RPMI8226 (cell line): Measurements from ENCODE around the gene PTTG1IP.
A peak's percentile ranks its signal among the peaks of the same experiment; 100 is the strongest.

ENCODE experiments used
- DNase-seq: peaks from one replicate; pipeline ENCODE4 v3.0.0-alpha.2; 2015

Gene PTTG1IP

GRCh38 chr21:44819283-44820243 lies 53.9 kb downstream of the PTTG1IP start:
- no peak for DNase-seq

DNA sequence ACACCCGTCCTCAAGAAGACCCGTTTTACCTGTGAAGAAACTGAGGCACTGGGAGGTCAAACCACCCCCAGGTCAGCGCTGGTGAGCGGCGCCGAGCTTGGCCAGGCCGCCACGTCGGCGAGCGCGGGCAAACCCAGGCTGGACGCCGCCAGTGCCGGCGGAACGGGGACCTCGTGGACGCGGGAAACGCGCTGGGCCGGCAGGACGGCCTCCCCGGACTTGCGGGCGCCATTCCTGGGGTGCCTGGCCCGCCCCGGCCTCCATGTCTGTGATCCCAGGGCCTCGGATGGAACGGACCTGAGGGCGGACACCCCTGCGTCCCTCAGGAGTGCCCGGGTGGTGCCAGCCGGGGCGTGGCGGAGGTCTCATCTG lies 54.9 kb downstream of the PTTG1IP start:
- DNase-seq = no peak

DNA sequence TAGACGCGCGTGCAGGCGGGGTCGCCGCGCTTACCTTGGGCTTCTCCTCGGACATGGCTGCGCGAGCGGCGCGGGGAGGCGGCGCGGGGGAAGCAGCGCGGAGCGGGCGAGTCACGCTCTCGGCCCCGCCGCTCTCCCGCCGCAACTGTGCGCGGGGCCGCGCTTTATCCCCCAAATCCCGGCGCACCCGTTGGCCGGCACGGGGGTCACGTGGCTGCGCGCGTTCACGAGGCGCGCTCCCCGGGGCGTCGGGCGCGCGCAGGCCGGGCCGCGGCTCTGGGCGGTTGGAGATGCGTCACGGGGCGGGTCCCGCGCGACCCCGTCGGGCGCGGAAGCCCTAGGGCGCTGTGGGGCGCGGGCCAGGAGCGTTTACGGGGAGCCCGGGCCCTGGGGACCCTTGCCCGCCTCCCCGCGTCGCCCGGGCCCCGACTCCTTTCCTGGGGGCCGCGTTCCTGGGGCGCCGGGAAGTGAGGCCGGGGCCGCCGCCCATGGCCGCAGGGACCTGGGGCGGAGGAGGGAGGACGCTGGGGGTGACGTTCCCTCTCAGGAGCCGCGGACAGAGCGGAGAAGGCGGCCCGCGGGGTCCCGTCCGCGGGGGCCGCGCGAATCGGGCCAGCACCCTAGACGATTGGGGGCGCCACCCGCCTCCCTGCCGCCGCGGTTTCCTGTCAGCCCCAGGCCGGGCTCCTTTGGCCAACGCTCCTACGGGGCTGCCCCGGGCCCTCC lies 55.4 kb downstream of the PTTG1IP start, which contains the start of gene SUMO3:
TSS of gene SUMO3 (minus strand) at position 149 of the 726 bp plus-strand sequence. CDS start at position 55, 94 bp downstream.
- DNase-seq = peak; percentile 91

- peak; percentile 95 for DNase-seq
These were observed 56.0 kb downstream of the PTTG1IP start for GRCh38 chr21:44817506-44817880.

DNA sequence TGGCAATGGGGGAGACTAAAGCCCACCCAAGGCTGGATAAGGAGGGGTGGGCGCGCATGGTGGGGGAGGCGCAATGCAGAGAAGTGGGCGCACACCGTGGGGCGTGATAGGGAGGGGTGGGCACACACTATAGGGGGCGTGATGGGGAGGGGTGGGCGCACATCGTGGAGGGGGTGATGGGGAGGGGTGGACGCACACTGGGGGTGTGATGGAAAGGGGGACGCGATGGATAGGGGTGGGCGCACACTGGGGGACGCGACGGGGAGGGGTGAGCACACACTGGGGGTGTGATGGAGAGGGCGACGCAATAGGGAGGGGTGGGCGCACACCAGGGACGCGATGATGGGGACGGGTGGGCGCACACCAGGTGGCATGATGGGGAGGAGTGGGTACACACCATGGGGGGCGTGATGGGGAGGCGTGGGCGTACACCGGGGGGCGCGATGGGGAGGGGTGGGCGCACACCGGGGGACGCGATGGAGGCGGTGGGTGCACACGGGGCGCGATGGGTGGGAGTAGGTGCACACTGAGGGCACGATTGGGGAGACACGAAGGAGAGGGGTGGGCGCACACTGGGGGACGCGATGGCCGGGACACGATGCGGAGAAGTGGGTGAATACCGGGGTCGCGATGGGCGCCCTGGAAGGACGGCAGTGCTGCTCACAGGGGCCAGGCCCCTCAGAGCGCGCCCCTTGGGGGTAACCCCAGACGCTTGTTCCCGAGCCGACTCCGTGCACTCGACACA lies 56.6 kb downstream of the PTTG1IP start:
- DNase-seq = no peak

- no peak for DNase-seq
These were observed 57.5 kb downstream of the PTTG1IP start for GRCh38 chr21:44815852-44816628.

DNA sequence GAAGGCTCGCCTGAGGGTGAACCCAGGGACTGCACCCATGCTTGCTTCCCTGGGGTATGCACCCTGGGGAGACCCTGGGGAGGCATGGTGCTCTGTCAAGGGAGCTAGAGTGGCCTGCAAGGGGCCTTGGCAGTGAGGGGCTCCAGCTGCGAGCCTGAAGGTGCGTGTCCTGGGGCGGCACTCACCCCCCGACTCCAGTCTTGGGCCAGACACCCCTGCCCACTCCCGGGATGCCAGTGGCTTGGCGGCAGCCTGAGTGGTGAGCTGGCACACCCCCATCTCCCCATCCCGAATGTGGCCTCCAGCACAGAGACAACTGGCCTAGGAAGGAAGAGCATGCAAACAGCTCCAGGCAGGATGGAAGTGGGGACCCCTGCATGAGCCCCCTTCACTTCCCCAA lies 58.3 kb downstream of the PTTG1IP start:
- no peak for DNase-seq

GRCh38 chr21:44814498-44815023 lies 58.9 kb downstream of the PTTG1IP start:
- DNase-seq = no peak

DNA sequence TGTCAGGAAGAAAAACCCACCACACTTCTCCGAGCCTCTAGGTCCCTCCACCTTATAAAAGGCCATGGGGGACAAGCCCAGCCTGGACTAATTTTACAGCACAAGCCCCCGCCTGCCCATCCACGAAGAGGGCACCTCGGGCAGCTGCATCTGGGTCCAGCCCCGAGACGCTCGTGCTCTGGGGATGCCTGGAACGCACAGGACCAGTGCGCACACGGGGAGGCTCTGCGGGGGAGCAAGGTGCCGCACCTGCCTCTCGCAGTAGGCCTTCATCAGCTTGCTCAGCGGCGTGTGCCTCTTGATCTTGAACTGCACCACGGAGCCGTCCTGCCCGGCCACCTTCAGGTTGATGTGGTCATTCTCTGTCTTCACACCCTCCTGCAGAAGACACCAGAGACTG lies 59.8 kb downstream of the PTTG1IP start:
- DNase-seq = no peak

DNA sequence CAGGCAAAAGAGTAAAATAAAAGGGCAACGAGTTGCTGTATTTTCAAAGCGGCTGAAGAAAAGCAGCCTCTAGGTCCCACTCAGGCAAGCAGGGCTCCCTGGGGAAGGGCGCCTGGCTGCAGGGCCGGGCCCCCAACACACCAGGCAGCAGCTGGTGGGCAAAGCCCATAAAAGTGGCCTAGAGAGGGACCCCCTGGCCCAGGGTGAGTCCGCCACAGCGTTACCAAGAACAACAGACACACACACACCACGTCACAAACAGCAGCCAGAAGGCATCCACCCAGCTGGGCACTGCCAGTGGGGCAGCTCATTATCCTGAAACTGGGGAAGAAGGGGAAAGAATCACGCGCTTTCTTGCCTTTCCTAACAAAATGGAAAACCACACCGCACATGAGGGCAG lies 60.3 kb downstream of the PTTG1IP start:
- no peak for DNase-seq

- no peak for DNase-seq
These were observed 60.9 kb downstream of the PTTG1IP start for GRCh38 chr21:44812640-44813039.

DNA sequence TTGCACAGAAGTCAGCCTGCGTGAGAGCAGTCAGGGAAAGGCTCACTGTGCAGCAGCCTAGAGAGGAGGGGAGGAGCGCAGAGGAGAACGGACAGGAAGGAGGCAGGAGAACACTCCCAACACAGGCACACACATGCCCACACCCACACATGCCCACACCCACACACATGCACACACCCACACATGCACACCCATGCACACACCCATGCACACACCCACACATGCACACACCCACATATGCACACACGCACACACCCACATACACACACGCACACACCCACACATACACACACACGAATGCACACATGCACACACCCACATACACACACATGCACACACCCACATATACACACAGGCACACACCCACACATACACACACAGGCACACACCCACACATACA lies 62.7 kb downstream of the PTTG1IP start:
- no peak for DNase-seq

GRCh38 chr21:44805859-44806258 lies 67.6 kb downstream of the PTTG1IP start:
- DNase-seq = no peak

DNA sequence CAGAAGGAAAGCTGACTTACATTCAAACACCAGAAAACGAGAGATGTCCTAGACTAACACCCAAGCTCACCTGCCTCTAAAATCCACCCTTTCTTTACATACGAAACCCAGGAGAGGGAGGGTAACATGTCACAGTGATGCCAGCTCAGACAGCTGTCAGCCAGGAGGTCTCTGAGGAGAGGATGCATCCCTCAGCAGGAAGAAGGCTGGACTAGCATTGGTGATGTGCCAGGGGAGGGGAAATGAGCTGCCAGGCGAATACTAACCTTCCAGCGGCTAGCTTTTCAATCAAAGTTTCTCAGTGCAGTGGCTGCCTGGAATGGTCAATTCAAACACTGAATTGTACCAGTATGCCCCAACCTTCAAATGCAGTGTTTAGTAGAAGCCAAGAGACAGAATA lies 68.3 kb downstream of the PTTG1IP start:
- no peak for DNase-seq

DNA sequence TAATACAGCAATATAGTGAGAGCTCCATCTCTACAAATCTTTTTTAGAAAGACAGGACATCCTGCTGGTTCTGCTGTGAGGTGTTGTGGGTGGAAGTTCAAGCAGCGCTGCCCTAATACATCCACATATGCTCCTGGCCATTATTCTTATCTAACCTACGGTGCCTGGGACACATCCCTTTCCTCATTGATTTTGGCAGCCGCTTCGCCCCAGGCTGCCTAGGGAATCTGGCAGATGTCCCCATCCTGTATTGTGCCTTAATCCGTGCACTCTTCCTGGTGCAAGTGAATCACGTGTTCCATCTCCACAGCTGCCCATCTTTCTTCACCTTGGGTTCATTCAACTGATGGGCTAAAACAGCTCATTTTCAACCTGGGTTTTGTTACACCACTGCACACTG lies 68.7 kb downstream of the PTTG1IP start:
- DNase-seq = no peak

- no peak for DNase-seq
These were observed 69.8 kb downstream of the PTTG1IP start for GRCh38 chr21:44803651-44804050.

DNA sequence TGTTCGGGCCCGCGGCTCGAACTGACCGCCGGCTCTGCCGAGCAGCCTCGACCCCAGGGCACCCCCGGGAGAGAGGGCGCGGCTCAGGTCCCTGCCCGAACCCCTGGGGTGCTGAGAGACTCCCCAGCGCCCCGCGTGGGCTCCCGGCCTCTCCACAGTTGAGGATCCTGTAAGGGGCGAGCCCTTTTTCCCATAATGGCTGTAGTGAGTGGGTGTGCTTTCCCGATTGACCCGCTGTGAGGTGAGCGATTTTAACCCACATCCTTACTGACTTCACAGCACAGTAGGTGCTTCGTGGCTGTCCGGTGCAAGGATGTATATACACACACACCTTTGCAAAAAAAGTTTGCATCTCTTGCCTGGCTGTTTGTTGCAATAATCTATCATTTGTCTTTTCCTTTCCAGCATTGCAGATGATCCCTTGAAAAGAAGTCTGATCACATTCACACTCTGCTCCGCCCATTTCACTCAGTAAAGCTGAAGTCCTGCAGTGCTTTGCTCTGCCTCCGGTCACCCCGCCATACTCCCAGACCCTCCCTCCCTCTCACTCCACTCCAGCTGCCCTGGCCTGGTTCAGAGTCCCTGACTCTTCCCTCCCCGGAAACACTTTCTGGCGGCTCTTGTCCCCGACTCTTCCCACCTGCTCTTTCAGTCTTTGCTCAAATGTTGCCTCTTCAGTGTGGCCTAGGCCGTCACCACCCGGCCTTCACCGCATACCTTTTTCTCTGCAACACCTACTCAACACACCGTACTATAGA lies 70.9 kb downstream of the PTTG1IP start:
- DNase-seq = peak; percentile 40

- peak; percentile 93 for DNase-seq
These were observed 71.8 kb downstream of the PTTG1IP start, which contains the start of gene UBE2G2 for GRCh38 chr21:44801468-44802395. TSS of gene UBE2G2 (minus strand) at chr21:44801820. CDS start at chr21:44801748, 72 bp downstream.

DNA sequence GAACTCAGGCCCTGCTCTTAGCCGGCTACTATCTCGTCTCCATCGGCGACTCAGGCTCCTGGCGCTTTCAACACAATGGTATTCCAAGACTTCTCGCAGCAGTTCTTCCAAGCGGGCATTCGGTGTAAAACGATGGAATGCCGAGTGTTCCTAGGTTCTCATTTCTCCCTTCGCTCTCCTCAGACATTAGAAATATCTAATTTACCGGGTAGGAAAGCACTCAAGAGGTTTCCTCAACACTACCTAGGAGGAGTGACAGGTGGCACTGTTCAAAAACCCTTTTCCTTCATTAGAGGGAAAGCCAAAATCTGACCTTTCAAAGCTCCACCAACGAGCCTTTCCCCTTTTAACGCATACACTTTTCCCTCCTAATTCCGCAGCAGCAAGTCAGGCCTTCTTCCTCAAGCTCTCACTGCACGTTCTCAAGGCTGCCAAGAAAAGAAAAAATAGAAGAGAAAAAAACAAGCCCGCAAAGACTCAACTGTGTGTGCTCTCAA lies 72.5 kb downstream of the PTTG1IP start:
- peak; percentile 75 for DNase-seq

GRCh38 chr21:44800103-44800502 lies 73.4 kb downstream of the PTTG1IP start:
- peak; percentile 55 for DNase-seq
